NCI-H1417 treated with DMSO at 0.1 percent for 48 hours (cell line): ENCODE data around the gene RNU7-1.
A peak's percentile ranks its signal among the peaks of the same experiment; 100 is the strongest.
"Not testable (repeated sequence)": the region's sequence is repeated elsewhere in the genome, so short reads cannot be mapped to it uniquely, and the experiment has no call there.

Experiments used
- DNase-seq: peaks from one replicate; lab custom pipeline; 2025; lab: John Stamatoyannopoulos, UW

RNU7-1 gene

GRCh38 chr12:6943722-6944380 is at the start of gene RNU7-1, which contains the start of gene C12orf57:
Gene RNU7-1 (plus strand): TSS chr12:6943816.
Gene C12orf57 (plus strand): TSS chr12:6944022. CDS start chr12:6944122, 100 bp downstream.
- peak; percentile 99 for DNase-seq

- no peak for DNase-seq
Observed at GRCh38 chr12:6894321-6894720, 49.3 kb upstream of the RNU7-1 start.

GRCh38 chr12:6896846-6897435 is 46.7 kb upstream of the RNU7-1 start:
- DNase-seq: no peak

- no peak for DNase-seq
Observed at GRCh38 chr12:6899427-6899826, 44.2 kb upstream of the RNU7-1 start.

- no peak for DNase-seq
Observed at GRCh38 chr12:6899837-6900519, 43.6 kb upstream of the RNU7-1 start.

GRCh38 chr12:6902448-6902847 is 41.2 kb upstream of the RNU7-1 start:
- no peak for DNase-seq

GRCh38 chr12:6903722-6904121 is 39.9 kb upstream of the RNU7-1 start:
- no peak for DNase-seq

GRCh38 chr12:6904280-6905276 is 39.0 kb upstream of the RNU7-1 start, which contains the start of gene LRRC23:
Gene LRRC23 (plus strand): TSS chr12:6904822. CDS start chr12:6905634, 812 bp downstream.
- DNase-seq: peak; percentile 98

- no peak for DNase-seq
Observed at GRCh38 chr12:6905414-6906040, 38.1 kb upstream of the RNU7-1 start.

- DNase-seq: not testable (repeated sequence)
Observed at GRCh38 chr12:6908141-6908540, 35.5 kb upstream of the RNU7-1 start.

GRCh38 chr12:6909421-6910145 is 34.0 kb upstream of the RNU7-1 start:
- no peak for DNase-seq

- no peak for DNase-seq
Observed at GRCh38 chr12:6912164-6912935, 31.3 kb upstream of the RNU7-1 start.

- no peak for DNase-seq
Observed at GRCh38 chr12:6914246-6914946, 29.2 kb upstream of the RNU7-1 start, which contains the start of gene ENO2. Gene ENO2 (plus strand): TSS chr12:6914580. CDS start chr12:6915833, 1,253 bp downstream.

- DNase-seq: no peak
Observed at GRCh38 chr12:6914947-6915788, 28.4 kb upstream of the RNU7-1 start.

GRCh38 chr12:6915789-6916285 is 27.8 kb upstream of the RNU7-1 start:
- no peak for DNase-seq

- DNase-seq: no peak
Observed at GRCh38 chr12:6916426-6917200, 27.0 kb upstream of the RNU7-1 start.
